WTC11 (cell line): ENCODE data around the gene CFI. TPM values are rescaled to one million over a fixed set of nuclear protein-coding genes. Genes with fewer than 3 reads are reported as not detected.
A peak's percentile ranks its signal among the peaks of the same experiment; 100 is the strongest.

Experiments
- ATAC-seq: fragments of 200-7000 bp; cut with Tn5 transposase; 2 replicates; pipeline ENCODE4 v1.10.0; 2021; ENCODE audit warnings: mild to moderate bottlenecking, moderate library complexity
- CTCF ChIA-PET: fragments of 300-600 bp; sonication (Branson Sonifier 250); formaldehyde crosslinking; loops from one replicate; lab custom pipeline; 2021; ENCODE audit warnings: antibody characterized with exemption; lab: Charles Lee
- POLR2A ChIA-PET: fragments of 350-600 bp; sonication (Branson Sonifier 250); formaldehyde crosslinking; loops from one replicate; lab custom pipeline; 2021; ENCODE audit warnings: antibody characterized with exemption; lab: Charles Lee
- DNase-seq: peaks from one replicate; pipeline ENCODE4 v3.0.0; 2021; ENCODE audit warnings: low spot score
- H3K27ac Mint-ChIP-seq: 2 replicates; pipeline ENCODE4 v1.8.0; 2021; ENCODE audit warnings: mixed read lengths
- H3K27me3 Mint-ChIP-seq: 2 replicates; pipeline ENCODE4 v1.8.0; 2021; ENCODE audit warnings: low read depth, mild to moderate bottlenecking, moderate library complexity, mixed read lengths
- H3K36me3 Mint-ChIP-seq: 2 replicates; pipeline ENCODE4 v1.8.0; 2021; ENCODE audit warnings: mixed read lengths
- H3K4me1 Mint-ChIP-seq: 2 replicates; pipeline ENCODE4 v1.8.0; 2022; ENCODE audit warnings: mixed read lengths
- H3K4me3 Mint-ChIP-seq: 2 replicates; pipeline ENCODE4 v1.8.0; 2021; ENCODE audit warnings: mild to moderate bottlenecking, moderate library complexity, mixed read lengths
- H3K9me3 Mint-ChIP-seq: 2 replicates; pipeline ENCODE4 v1.8.0; 2021; ENCODE audit warnings: mixed read lengths
- ATF1 ChIP-seq: sonication (generic); formaldehyde crosslinking; IDR thresholded peaks from 2 replicates; pipeline ENCODE4 v1.8.1; 2023; ENCODE audit warnings: mild to moderate bottlenecking, moderate library complexity, missing genetic modification reagents
- KAT7 ChIP-seq: sonication (generic); formaldehyde crosslinking; IDR thresholded peaks from 2 replicates; pipeline ENCODE4 v1.8.1; 2023; ENCODE audit warnings: missing genetic modification reagents, mild to moderate bottlenecking, borderline replicate concordance
- ZNF396 ChIP-seq: fragments of 250-450 bp; sonication (Bioruptor Pico); IDR thresholded peaks from 2 replicates; pipeline ENCODE4 v1.8.0; 2021; ENCODE audit warnings: mild to moderate bottlenecking, moderate library complexity, borderline replicate concordance
- ZNF671 ChIP-seq: fragments of 250-450 bp; sonication (Bioruptor Pico); IDR thresholded peaks from 2 replicates; pipeline ENCODE4 v1.8.0; 2021; ENCODE audit warnings: mild to moderate bottlenecking
- total RNA-seq: library from RNA; stranded (reverse); gene quantifications from 3 replicates; pipeline ENCODE4 v1.2.3, GENCODE V29; 2021
- TF ChIP-seq, protein P1 (sequence below): sonication (generic); formaldehyde crosslinking; IDR thresholded peaks from 2 replicates; pipeline ENCODE4 v1.8.1; 2023; ENCODE audit warnings: mild to moderate bottlenecking, missing genetic modification reagents, borderline replicate concordance
- TF ChIP-seq, protein P2 (sequence below): sonication (generic); formaldehyde crosslinking; IDR thresholded peaks from 2 replicates; pipeline ENCODE4 v1.8.1; 2022; ENCODE audit warnings: mild to moderate bottlenecking, moderate library complexity, missing genetic modification reagents
- TF ChIP-seq, protein P3 (sequence below): sonication (generic); formaldehyde crosslinking; IDR thresholded peaks from 2 replicates; pipeline ENCODE4 v1.8.1; 2022; ENCODE audit warnings: low read depth, missing genetic modification reagents, borderline replicate concordance
- TF ChIP-seq, protein P4 (sequence below): sonication (generic); formaldehyde crosslinking; IDR thresholded peaks from 2 replicates; pipeline ENCODE4 v1.8.1; 2022; ENCODE audit warnings: low read depth, mild to moderate bottlenecking, moderate library complexity, missing genetic modification reagents, borderline replicate concordance
- TF ChIP-seq, protein P5 (sequence below): fragments of 250-450 bp; sonication (Bioruptor Pico); conservative IDR thresholded peaks from 2 replicates; pipeline ENCODE4 v1.9.0; 2021; ENCODE audit warnings: mild to moderate bottlenecking
- TF ChIP-seq, protein P6 (sequence below): sonication (generic); formaldehyde crosslinking; IDR thresholded peaks from 2 replicates; pipeline ENCODE4 v1.8.0; 2023; ENCODE audit warnings: missing genetic modification reagents, mild to moderate bottlenecking, borderline replicate concordance

Gene CFI
- total RNA-seq, 1 experiment from 2014 or later: not detected

DNA sequence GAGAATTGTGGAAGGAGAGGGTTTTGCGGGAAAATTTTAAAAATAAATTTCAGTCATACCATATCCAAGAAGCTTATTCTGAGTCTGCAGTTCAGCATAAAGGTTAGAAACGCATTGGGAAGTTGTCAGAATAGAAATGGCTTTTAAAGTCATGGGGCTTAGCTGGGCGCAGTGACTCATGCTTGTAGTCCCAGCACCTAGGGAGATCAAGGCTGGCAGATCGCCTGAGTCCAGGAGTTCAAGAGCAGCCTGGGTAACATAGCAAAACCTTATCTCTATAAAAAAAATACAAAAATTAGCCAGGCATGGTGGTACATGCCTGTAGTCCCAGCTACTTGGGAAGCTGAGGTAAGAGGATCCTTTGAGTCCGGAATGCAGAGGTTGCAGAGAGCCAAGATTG is 68.1 kb downstream of the CFI start (continued):
- no peak for TF ChIP-seq ZNF671 (CRISPR knock-in tag)

DNA sequence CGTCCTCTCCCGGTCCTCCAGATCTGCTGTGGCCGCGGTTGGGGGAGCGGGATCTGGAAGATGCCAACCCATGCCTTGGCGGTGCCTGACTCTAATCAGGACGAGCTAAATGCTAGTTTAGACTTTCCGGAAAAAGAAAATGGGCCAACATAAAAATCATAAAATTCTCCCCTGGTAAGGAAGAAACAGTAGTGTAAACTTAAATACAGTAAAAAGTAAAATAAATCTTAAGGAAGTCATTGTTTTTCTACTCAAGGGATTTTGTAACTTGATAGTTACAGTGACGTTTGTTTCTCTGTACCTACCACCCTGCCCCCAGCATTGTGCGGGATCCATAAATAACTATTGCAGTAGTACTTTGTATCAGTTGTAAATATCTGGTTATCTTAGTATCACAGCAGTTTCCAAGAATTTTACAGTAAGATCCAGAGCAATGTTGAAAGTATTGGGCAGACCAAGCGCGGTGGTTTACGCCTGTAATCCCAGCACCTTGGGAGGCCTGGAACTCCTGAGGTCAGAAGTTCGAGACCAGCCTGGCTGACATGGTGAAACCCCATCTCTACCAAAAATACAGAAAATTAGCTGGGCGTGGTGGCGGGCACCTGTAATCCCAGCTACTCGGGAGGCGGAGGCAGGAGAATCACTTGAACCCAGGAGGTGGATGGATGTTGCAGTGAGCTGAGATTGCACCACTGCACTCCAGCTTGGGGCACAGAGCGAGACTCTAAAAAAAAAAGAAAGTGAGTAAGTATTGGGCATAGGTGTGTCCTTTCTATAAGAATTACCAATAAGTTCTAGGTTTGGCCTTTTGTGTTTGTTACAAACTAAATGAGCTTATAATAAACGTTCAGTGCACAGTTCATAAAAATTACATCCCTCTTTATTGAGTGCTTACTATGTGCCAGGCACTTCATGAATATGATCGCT is 70.9 kb downstream of the CFI start:
- Mint-ChIP-seq H3K36me3 (peaks cover 3% of the 10 kb centered on the region), H3K4me3 (peak overlapping the region; percentile 86), H3K27me3 (no peaks in the 10 kb centered on the region; the same call in 1 of the 2 replicates), H3K4me1 (peaks cover 15% of the 10 kb centered on the region), H3K27ac (peak overlapping the region; percentile 83), H3K9me3 (no peaks in the 10 kb centered on the region)
- TF ChIP-seq, protein P1, sequence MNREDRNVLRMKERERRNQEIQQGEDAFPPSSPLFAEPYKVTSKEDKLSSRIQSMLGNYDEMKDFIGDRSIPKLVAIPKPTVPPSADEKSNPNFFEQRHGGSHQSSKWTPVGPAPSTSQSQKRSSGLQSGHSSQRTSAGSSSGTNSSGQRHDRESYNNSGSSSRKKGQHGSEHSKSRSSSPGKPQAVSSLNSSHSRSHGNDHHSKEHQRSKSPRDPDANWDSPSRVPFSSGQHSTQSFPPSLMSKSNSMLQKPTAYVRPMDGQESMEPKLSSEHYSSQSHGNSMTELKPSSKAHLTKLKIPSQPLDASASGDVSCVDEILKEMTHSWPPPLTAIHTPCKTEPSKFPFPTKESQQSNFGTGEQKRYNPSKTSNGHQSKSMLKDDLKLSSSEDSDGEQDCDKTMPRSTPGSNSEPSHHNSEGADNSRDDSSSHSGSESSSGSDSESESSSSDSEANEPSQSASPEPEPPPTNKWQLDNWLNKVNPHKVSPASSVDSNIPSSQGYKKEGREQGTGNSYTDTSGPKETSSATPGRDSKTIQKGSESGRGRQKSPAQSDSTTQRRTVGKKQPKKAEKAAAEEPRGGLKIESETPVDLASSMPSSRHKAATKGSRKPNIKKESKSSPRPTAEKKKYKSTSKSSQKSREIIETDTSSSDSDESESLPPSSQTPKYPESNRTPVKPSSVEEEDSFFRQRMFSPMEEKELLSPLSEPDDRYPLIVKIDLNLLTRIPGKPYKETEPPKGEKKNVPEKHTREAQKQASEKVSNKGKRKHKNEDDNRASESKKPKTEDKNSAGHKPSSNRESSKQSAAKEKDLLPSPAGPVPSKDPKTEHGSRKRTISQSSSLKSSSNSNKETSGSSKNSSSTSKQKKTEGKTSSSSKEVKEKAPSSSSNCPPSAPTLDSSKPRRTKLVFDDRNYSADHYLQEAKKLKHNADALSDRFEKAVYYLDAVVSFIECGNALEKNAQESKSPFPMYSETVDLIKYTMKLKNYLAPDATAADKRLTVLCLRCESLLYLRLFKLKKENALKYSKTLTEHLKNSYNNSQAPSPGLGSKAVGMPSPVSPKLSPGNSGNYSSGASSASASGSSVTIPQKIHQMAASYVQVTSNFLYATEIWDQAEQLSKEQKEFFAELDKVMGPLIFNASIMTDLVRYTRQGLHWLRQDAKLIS (CRISPR knock-in tag): no peak
- TF ChIP-seq, protein P2, sequence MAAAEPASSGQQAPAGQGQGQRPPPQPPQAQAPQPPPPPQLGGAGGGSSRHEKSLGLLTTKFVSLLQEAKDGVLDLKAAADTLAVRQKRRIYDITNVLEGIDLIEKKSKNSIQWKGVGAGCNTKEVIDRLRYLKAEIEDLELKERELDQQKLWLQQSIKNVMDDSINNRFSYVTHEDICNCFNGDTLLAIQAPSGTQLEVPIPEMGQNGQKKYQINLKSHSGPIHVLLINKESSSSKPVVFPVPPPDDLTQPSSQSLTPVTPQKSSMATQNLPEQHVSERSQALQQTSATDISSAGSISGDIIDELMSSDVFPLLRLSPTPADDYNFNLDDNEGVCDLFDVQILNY (CRISPR knock-in tag): 0 out of 2 replicates have a peak, but pooled peaks have one; percentile 14
- ATAC-seq (peak; percentile 42), DNase-seq (no peak)
- ChIA-PET POLR2A (interaction anchor here (1.0 kb wide), 1 partner anchor 29 kb away, joined by 3 read pairs; no protein-coding TSS in a partner anchor), CTCF (interaction anchor here (1.0 to 1.8 kb wide), 3 partner anchors 28 to 298 kb away, joined by 3 to 5 read pairs (median 4); partner anchors contain the start of genes CASP6 and SEC24B)

DNA sequence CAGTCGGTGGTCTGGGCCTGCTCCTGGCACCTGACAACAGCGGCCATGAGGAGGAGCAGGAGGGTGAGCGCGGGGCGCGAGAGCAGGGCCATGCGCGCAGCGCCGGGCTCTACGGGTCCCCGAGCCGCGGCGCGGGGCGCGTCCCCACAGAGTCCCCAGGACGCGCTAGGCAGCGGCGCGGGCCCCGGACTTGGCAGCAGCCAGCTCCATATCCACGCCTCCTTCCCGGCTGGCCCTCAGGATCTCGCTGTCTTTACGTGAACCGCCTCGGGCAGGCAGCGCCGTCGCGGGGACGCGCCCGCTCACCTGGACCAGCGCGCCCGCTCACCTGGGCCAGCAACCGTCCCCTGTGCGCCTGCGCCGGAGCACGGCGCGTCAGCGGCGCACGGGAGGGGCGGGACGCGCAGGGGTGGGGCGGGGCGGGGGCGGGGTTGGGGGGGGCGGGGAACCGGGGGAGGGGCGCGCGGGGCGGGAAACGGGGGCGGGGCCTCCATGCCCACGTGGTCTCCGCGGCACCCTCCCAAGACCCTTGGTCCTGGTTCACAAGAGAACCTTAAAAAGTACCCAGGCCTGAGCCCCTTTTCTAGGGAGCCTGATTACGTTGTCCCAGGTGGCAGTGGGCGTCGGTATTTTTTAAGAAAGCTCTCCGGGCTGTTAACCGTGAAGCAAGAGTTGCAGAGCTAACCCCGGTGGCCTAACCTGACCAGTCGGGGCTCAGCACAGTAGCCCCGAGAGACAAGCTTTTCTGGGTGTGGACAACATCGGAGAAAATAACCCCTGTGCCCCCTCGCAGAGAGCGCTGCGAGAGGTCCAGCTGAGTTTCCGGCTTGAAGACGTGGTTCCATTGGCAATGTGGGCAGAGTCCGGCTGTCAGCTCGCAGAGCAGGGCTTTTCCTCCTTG is 71.8 kb downstream of the CFI start, which contains the start of gene PLA2G12A:
PLA2G12A (minus strand) TSS at position 353 of the 901 bp plus-strand sequence; CDS start at position 92, 261 bp downstream.
- Mint-ChIP-seq H3K36me3 (peaks cover 3% of the 10 kb centered on the region), H3K4me1 (peaks cover 15% of the 10 kb centered on the region), H3K9me3 (no peaks in the 10 kb centered on the region), H3K4me3 (peak within 1 kb of the TSS; percentile 90), H3K27ac (peak within 1 kb of the TSS; percentile 86), H3K27me3 (no peaks in the 10 kb centered on the region; the same call in 1 of the 2 replicates)
- DNase-seq (peak; percentile 91), ATAC-seq (peak; percentile 85)
- CTCF ChIA-PET: interaction anchor here (0.6 to 1.8 kb wide), 4 partner anchors 28 to 297 kb away, joined by 3 to 4 read pairs (median 4); partner anchors contain the start of gene SEC24B
- POLR2A ChIA-PET: interaction anchor here (0.6 to 1.0 kb wide), 3 partner anchors 29 to 267 kb away, joined by 3 read pairs; partner anchors contain the start of gene MCUB
- TF ChIP-seq KAT7 (CRISPR knock-in tag): 0 out of 2 replicates have a peak, but pooled peaks have one; percentile 83
- TF ChIP-seq, protein P3, sequence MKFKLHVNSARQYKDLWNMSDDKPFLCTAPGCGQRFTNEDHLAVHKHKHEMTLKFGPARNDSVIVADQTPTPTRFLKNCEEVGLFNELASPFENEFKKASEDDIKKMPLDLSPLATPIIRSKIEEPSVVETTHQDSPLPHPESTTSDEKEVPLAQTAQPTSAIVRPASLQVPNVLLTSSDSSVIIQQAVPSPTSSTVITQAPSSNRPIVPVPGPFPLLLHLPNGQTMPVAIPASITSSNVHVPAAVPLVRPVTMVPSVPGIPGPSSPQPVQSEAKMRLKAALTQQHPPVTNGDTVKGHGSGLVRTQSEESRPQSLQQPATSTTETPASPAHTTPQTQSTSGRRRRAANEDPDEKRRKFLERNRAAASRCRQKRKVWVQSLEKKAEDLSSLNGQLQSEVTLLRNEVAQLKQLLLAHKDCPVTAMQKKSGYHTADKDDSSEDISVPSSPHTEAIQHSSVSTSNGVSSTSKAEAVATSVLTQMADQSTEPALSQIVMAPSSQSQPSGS: no peak
- TF ChIP-seq, protein P4, sequence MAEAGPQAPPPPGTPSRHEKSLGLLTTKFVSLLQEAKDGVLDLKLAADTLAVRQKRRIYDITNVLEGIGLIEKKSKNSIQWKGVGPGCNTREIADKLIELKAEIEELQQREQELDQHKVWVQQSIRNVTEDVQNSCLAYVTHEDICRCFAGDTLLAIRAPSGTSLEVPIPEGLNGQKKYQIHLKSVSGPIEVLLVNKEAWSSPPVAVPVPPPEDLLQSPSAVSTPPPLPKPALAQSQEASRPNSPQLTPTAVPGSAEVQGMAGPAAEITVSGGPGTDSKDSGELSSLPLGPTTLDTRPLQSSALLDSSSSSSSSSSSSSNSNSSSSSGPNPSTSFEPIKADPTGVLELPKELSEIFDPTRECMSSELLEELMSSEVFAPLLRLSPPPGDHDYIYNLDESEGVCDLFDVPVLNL (CRISPR knock-in tag): no peak; the same call in 1 of the 2 replicates
- TF ChIP-seq ATF1: 0 out of 2 replicates have a peak, but pooled peaks have one; percentile 7
- no peak for TF ChIP-seq ZNF396 (CRISPR knock-in tag)
- TF ChIP-seq, protein P5, sequence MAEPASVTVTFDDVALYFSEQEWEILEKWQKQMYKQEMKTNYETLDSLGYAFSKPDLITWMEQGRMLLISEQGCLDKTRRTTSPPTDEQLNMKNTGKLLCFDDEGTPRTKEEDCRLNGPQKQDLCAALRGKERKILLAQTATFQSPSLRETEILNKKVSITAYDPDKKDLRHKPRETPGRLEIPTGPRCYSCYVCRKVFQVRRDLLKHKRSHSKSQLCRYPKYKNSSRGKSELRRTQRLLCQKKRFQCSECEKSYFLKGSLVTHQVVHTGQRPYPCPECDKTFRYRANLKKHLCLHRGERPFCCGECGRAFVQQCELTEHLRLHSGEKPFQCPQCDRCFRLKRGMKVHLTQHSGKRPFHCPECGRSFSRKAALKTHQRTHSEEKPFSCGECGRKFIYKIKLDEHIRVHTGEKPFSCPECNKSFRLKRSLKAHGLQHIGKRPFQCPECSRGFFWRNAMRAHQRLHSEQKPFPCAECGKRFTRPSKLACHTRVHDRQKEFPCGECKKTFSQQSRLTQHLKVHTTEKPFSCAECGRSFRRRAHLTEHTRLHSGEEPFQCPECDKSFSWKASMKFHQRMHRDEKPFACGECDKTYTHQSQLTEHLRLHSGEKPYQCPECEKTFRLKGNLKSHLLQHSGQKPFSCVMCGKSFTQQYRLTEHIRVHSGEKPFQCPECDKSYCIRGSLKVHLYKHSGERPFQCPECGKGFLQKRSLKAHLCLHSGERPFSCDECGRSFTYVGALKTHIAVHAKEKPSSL (CRISPR knock-in tag): no peak
- TF ChIP-seq, protein P6, sequence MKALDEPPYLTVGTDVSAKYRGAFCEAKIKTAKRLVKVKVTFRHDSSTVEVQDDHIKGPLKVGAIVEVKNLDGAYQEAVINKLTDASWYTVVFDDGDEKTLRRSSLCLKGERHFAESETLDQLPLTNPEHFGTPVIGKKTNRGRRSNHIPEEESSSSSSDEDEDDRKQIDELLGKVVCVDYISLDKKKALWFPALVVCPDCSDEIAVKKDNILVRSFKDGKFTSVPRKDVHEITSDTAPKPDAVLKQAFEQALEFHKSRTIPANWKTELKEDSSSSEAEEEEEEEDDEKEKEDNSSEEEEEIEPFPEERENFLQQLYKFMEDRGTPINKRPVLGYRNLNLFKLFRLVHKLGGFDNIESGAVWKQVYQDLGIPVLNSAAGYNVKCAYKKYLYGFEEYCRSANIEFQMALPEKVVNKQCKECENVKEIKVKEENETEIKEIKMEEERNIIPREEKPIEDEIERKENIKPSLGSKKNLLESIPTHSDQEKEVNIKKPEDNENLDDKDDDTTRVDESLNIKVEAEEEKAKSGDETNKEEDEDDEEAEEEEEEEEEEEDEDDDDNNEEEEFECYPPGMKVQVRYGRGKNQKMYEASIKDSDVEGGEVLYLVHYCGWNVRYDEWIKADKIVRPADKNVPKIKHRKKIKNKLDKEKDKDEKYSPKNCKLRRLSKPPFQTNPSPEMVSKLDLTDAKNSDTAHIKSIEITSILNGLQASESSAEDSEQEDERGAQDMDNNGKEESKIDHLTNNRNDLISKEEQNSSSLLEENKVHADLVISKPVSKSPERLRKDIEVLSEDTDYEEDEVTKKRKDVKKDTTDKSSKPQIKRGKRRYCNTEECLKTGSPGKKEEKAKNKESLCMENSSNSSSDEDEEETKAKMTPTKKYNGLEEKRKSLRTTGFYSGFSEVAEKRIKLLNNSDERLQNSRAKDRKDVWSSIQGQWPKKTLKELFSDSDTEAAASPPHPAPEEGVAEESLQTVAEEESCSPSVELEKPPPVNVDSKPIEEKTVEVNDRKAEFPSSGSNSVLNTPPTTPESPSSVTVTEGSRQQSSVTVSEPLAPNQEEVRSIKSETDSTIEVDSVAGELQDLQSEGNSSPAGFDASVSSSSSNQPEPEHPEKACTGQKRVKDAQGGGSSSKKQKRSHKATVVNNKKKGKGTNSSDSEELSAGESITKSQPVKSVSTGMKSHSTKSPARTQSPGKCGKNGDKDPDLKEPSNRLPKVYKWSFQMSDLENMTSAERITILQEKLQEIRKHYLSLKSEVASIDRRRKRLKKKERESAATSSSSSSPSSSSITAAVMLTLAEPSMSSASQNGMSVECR (CRISPR knock-in tag): 0 out of 2 replicates have a peak, but pooled peaks have one; percentile 71
